ENCODE data around the gene TSHZ3. TPM values are rescaled to one million over a fixed set of nuclear protein-coding genes. Genes with fewer than 3 reads are reported as not detected.

TSHZ3 gene
- total RNA-seq, 1 experiment from 2014 or later = not detected

DNA sequence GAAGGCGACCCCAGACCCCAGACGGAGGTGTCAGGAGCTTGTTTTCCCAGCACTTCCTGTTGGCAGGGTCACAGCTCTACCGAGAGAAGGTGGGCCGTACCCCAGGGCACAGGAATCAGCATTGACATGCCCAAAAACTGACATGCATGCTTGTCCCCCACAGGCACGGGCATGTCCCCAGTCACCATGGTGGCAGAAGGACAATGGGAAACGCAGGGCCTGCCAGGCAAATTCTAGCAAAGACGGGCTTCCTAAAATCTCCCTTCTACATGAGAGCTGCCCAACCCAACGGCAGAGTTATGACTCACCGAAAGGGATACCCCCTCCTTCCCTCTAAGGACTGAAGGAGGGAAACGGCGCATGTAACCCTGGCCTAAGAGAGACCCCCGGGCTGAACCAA lies 18.5 kb downstream of the TSHZ3 start:
- Histone ChIP-seq H3K4me2 (ENCODE audit: low read depth, low read length, poor library complexity, severe bottlenecking) (no peak overlapping the region), H3K27me3 (ENCODE audit: low read length) (no peaks in the 10 kb centered on the region), H3K27ac (ENCODE audit: low read length) (no peak overlapping the region), H2AFZ (ENCODE audit: low read length) (no peak overlapping the region), H3K36me3 (ENCODE audit: insufficient read depth, low read length) (no peaks in the 10 kb centered on the region), H3K9me3 (ENCODE audit: low read length) (no peaks in the 10 kb centered on the region), H3K4me3 (ENCODE audit: low read length) (no peak overlapping the region), H3K9me2 (replicated peaks; ENCODE audit: insufficient read depth, low read length) (no peaks in the 10 kb centered on the region), H3K79me2 (ENCODE audit: low read length) (no peaks in the 10 kb centered on the region), H3K4me1 (ENCODE audit: low read length) (no peaks in the 10 kb centered on the region), H3K9ac (ENCODE audit: low read length) (no peak overlapping the region), H4K20me1 (ENCODE audit: insufficient read depth, low read depth, low read length) (no peaks in the 10 kb centered on the region)
- DNase-seq = no peak

DNA sequence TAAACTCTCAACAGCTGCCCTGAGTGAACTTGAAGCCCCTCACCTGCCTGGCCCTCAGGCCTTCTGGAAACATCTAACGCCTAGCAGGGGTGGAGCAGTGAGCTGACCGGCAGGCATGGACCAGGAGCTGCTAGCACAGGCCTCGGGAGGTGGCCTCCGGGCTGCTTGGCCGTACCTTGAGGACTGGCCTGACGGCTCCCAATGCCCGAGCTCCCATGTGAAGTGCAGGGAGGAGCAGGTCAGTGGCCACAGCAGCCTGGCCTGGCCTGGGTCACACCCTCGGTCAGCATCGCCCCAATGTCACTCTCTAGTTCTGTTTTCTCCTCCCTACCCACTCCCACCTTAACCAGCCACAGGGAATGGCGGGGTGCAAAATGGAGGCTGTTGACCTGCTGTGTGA lies 19.0 kb downstream of the TSHZ3 start:
- H3K9me3 ChIP-seq (ENCODE audit: low read length) = no peaks in the 10 kb centered on the region
- H3K4me3 ChIP-seq (ENCODE audit: low read length) = no peak overlapping the region
- no peaks in the 10 kb centered on the region for H3K79me2 ChIP-seq (ENCODE audit: low read length)
- no peaks in the 10 kb centered on the region for H4K20me1 ChIP-seq (ENCODE audit: insufficient read depth, low read depth, low read length)
- no peak overlapping the region for H3K27ac ChIP-seq (ENCODE audit: low read length)
- no peaks in the 10 kb centered on the region for H3K36me3 ChIP-seq (ENCODE audit: insufficient read depth, low read length)
- no peak overlapping the region for H3K4me2 ChIP-seq (ENCODE audit: low read depth, low read length, poor library complexity, severe bottlenecking)
- no peaks in the 10 kb centered on the region for H3K9me2 ChIP-seq (replicated peaks; ENCODE audit: insufficient read depth, low read length)
- no peak for DNase-seq
- no peak overlapping the region for H2AFZ ChIP-seq (ENCODE audit: low read length)
- H3K27me3 ChIP-seq (ENCODE audit: low read length) = no peaks in the 10 kb centered on the region
- no peaks in the 10 kb centered on the region for H3K4me1 ChIP-seq (ENCODE audit: low read length)
- no peak overlapping the region for H3K9ac ChIP-seq (ENCODE audit: low read length)

DNA sequence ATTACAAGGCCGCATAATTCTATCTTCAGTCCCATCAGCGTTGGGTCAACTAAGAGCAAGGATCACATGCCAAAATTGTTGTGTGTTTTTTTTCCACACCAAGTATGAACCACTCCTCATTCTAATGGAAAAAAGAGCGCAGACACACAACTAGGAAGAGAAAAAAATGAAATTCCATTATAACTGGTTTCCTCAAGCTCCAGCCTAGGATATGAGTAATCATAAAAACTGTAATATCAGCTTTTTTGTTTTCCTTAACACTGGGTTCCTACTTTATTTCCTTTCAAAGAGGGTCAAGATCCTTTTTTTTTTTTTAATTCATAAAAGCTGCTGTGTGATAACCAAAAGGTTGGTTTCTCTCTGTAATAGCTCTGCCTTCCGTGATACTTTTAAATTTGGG lies 19.4 kb downstream of the TSHZ3 start:
- no peak overlapping the region for H3K27ac ChIP-seq (ENCODE audit: low read length)
- no peak overlapping the region for H2AFZ ChIP-seq (ENCODE audit: low read length)
- no peaks in the 10 kb centered on the region for H4K20me1 ChIP-seq (ENCODE audit: insufficient read depth, low read depth, low read length)
- no peaks in the 10 kb centered on the region for H3K4me1 ChIP-seq (ENCODE audit: low read length)
- DNase-seq = no peak
- no peaks in the 10 kb centered on the region for H3K79me2 ChIP-seq (ENCODE audit: low read length)
- no peaks in the 10 kb centered on the region for H3K9me2 ChIP-seq (replicated peaks; ENCODE audit: insufficient read depth, low read length)
- H3K36me3 ChIP-seq (ENCODE audit: insufficient read depth, low read length) = no peaks in the 10 kb centered on the region
- H3K4me2 ChIP-seq (ENCODE audit: low read depth, low read length, poor library complexity, severe bottlenecking) = no peak overlapping the region
- no peak overlapping the region for H3K9ac ChIP-seq (ENCODE audit: low read length)
- H3K4me3 ChIP-seq (ENCODE audit: low read length) = no peak overlapping the region
- no peaks in the 10 kb centered on the region for H3K27me3 ChIP-seq (ENCODE audit: low read length)
- H3K9me3 ChIP-seq (ENCODE audit: low read length) = no peaks in the 10 kb centered on the region

- H2AFZ ChIP-seq (ENCODE audit: low read length) = no peak overlapping the region
- H3K4me3 ChIP-seq (ENCODE audit: low read length) = no peak overlapping the region
- H3K79me2 ChIP-seq (ENCODE audit: low read length) = no peaks in the 10 kb centered on the region
- DNase-seq = no peak
- no peak overlapping the region for H3K27ac ChIP-seq (ENCODE audit: low read length)
- H3K9me3 ChIP-seq (ENCODE audit: low read length) = no peaks in the 10 kb centered on the region
- H3K4me2 ChIP-seq (ENCODE audit: low read depth, low read length, poor library complexity, severe bottlenecking) = no peak overlapping the region
- no peaks in the 10 kb centered on the region for H3K4me1 ChIP-seq (ENCODE audit: low read length)
- no peaks in the 10 kb centered on the region for H3K36me3 ChIP-seq (ENCODE audit: insufficient read depth, low read length)
- no peaks in the 10 kb centered on the region for H3K9me2 ChIP-seq (replicated peaks; ENCODE audit: insufficient read depth, low read length)
- no peaks in the 10 kb centered on the region for H4K20me1 ChIP-seq (ENCODE audit: insufficient read depth, low read depth, low read length)
- H3K9ac ChIP-seq (ENCODE audit: low read length) = no peak overlapping the region
- no peaks in the 10 kb centered on the region for H3K27me3 ChIP-seq (ENCODE audit: low read length)
Observed at GRCh38 chr19:31328238-31328637, 21.0 kb downstream of the TSHZ3 start.

DNA sequence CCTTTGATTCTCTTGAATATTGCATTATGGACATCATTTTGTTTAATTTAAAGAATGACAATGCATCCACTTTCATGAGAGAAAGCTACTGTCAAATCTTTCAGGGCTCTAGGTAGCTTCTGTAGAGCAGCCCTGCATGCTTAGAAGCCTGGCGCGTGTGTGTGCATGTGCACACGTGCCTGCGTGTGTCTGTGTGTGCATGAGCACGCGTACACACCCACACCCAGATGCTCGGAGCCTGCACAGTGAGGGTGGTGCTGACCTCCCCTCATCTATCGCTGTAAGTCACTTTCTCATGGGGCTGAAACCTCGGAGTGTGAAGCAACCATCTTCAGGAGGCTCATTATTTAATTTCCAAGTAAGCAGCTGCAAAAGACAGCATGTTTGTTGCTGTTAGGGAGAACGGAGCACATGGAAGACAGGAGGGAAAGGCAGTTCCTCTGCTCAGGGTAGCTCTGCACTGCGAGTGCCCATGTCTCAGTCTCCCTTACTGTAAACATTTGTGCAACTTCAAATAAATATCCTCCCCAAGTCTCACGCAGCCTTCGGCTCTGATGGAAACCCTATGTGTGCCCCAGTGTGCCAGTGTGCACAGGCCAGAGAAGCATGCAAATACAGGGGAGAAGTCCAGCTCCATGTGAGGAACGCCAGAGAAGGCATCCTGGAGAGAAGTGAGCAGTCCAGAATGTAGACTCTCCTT lies 22.8 kb downstream of the TSHZ3 start:
- no peak overlapping the region for H3K27ac ChIP-seq (ENCODE audit: low read length)
- no peak overlapping the region for H2AFZ ChIP-seq (ENCODE audit: low read length)
- no peak overlapping the region for H3K9ac ChIP-seq (ENCODE audit: low read length)
- no peak overlapping the region for H3K4me2 ChIP-seq (ENCODE audit: low read depth, low read length, poor library complexity, severe bottlenecking)
- H3K79me2 ChIP-seq (ENCODE audit: low read length) = no peaks in the 10 kb centered on the region
- H3K9me2 ChIP-seq (replicated peaks; ENCODE audit: insufficient read depth, low read length) = no peaks in the 10 kb centered on the region
- H3K4me1 ChIP-seq (ENCODE audit: low read length) = no peaks in the 10 kb centered on the region
- no peaks in the 10 kb centered on the region for H3K36me3 ChIP-seq (ENCODE audit: insufficient read depth, low read length)
- H3K9me3 ChIP-seq (ENCODE audit: low read length) = no peaks in the 10 kb centered on the region
- no peak for DNase-seq
- no peaks in the 10 kb centered on the region for H4K20me1 ChIP-seq (ENCODE audit: insufficient read depth, low read depth, low read length)
- no peak overlapping the region for H3K4me3 ChIP-seq (ENCODE audit: low read length)
- H3K27me3 ChIP-seq (ENCODE audit: low read length) = no peaks in the 10 kb centered on the region

DNA sequence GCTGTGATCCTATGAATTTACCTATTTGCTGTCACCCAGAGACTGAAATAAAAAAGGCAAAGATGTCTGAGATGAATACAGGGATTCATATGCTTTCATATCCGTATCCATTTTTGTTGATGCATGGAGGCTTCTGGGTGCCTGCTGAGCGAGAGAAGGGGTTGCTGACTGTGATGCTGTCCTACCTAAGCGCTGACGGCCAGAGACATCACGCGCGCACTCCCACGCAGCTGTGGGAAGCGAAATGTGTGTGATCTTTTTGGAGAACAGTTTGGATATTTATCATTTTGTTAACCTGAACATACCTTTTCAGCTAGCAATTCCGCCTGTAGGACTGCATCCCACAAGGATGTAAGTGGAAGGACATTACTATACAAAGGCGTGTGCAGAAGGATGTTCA lies 23.9 kb downstream of the TSHZ3 start:
- no peaks in the 10 kb centered on the region for H4K20me1 ChIP-seq (ENCODE audit: insufficient read depth, low read depth, low read length)
- H3K36me3 ChIP-seq (ENCODE audit: insufficient read depth, low read length) = no peaks in the 10 kb centered on the region
- H3K4me2 ChIP-seq (ENCODE audit: low read depth, low read length, poor library complexity, severe bottlenecking) = no peak overlapping the region
- H3K79me2 ChIP-seq (ENCODE audit: low read length) = no peaks in the 10 kb centered on the region
- H3K4me1 ChIP-seq (ENCODE audit: low read length) = no peaks in the 10 kb centered on the region
- H3K9me3 ChIP-seq (ENCODE audit: low read length) = no peaks in the 10 kb centered on the region
- no peak for DNase-seq
- no peaks in the 10 kb centered on the region for H3K9me2 ChIP-seq (replicated peaks; ENCODE audit: insufficient read depth, low read length)
- no peak overlapping the region for H2AFZ ChIP-seq (ENCODE audit: low read length)
- no peak overlapping the region for H3K4me3 ChIP-seq (ENCODE audit: low read length)
- H3K27me3 ChIP-seq (ENCODE audit: low read length) = no peaks in the 10 kb centered on the region
- no peak overlapping the region for H3K27ac ChIP-seq (ENCODE audit: low read length)
- no peak overlapping the region for H3K9ac ChIP-seq (ENCODE audit: low read length)

DNA sequence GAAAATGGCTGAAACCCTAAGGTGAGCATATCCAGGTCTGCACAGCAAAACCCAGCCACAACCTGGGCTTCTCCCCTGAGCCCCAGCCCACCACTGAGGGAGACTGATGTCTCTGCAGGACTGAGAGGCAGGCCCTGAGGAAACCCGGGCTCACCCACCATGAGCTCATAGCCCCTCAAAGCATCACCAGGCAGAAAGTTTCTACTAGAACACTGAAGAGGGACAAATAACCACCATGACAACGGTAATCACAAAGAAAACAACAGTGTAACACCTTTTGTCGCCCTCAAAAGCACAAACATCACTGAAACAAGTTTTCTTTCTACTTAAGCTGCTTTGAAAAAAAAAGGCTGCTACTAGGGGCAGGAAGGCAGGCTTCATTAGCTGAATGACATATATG lies 29.8 kb downstream of the TSHZ3 start:
- no peaks in the 10 kb centered on the region for H4K20me1 ChIP-seq (ENCODE audit: insufficient read depth, low read depth, low read length)
- H3K79me2 ChIP-seq (ENCODE audit: low read length) = no peaks in the 10 kb centered on the region
- no peaks in the 10 kb centered on the region for H3K4me1 ChIP-seq (ENCODE audit: low read length)
- H3K9me3 ChIP-seq (ENCODE audit: low read length) = no peaks in the 10 kb centered on the region
- no peaks in the 10 kb centered on the region for H3K27me3 ChIP-seq (ENCODE audit: low read length)
- no peak overlapping the region for H3K4me2 ChIP-seq (ENCODE audit: low read depth, low read length, poor library complexity, severe bottlenecking)
- no peak overlapping the region for H3K27ac ChIP-seq (ENCODE audit: low read length)
- no peak overlapping the region for H3K4me3 ChIP-seq (ENCODE audit: low read length)
- H2AFZ ChIP-seq (ENCODE audit: low read length) = no peak overlapping the region
- H3K9ac ChIP-seq (ENCODE audit: low read length) = no peak overlapping the region
- DNase-seq = no peak
- no peaks in the 10 kb centered on the region for H3K9me2 ChIP-seq (replicated peaks; ENCODE audit: insufficient read depth, low read length)
- no peaks in the 10 kb centered on the region for H3K36me3 ChIP-seq (ENCODE audit: insufficient read depth, low read length)

DNA sequence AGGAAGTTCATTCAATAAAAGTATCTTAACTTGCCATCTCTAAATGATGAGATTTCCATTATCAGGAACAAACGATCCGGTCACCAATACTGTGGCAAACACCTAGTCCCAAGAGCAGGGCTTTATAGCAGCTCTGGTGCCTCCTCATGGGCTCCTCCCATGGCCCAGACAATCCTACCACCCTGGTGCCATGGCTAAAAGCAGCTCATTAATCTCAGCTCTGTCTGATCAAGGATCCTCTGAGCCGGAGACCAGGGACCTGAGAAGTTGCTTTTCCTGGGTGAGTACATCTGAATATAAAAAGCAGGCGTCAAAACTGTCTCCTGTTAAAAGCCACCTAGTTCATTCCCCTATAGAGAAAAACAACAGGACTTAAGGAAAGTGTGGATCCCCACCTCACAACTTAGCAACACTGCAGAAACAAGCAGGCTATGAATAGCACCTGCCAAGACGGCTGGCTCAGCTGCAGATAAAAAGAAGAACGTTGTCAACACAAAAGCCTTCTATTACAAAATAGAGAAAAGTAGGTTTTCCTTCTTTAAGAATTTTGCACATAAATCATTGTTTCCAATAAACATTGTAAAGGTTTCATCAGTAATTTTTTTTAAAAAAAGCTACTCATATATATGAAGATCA lies 30.3 kb downstream of the TSHZ3 start:
- Histone ChIP-seq H3K4me1 (ENCODE audit: low read length) (no peaks in the 10 kb centered on the region), H3K4me2 (ENCODE audit: low read depth, low read length, poor library complexity, severe bottlenecking) (no peak overlapping the region), H3K79me2 (ENCODE audit: low read length) (no peaks in the 10 kb centered on the region), H3K36me3 (ENCODE audit: insufficient read depth, low read length) (no peaks in the 10 kb centered on the region), H3K9me3 (ENCODE audit: low read length) (no peaks in the 10 kb centered on the region), H2AFZ (ENCODE audit: low read length) (no peak overlapping the region), H3K27me3 (ENCODE audit: low read length) (no peaks in the 10 kb centered on the region), H3K9me2 (replicated peaks; ENCODE audit: insufficient read depth, low read length) (no peaks in the 10 kb centered on the region), H3K9ac (ENCODE audit: low read length) (no peak overlapping the region), H3K4me3 (ENCODE audit: low read length) (no peak overlapping the region), H4K20me1 (ENCODE audit: insufficient read depth, low read depth, low read length) (no peaks in the 10 kb centered on the region), H3K27ac (ENCODE audit: low read length) (no peak overlapping the region)
- DNase-seq = no peak
